GM12874 (cell line): ENCODE data around the gene MSI2.

ENCODE experiments used
- TF ChIP-seq, protein P1 (sequence below): IDR thresholded peaks from 2 replicates; pipeline ENCODE4 v1.5.1; 2011; ENCODE audit warnings: low read depth, mild to moderate bottlenecking, control low read depth, low read length, moderate library complexity; ENCODE audit not compliant: insufficient read depth

The MSI2 gene

DNA sequence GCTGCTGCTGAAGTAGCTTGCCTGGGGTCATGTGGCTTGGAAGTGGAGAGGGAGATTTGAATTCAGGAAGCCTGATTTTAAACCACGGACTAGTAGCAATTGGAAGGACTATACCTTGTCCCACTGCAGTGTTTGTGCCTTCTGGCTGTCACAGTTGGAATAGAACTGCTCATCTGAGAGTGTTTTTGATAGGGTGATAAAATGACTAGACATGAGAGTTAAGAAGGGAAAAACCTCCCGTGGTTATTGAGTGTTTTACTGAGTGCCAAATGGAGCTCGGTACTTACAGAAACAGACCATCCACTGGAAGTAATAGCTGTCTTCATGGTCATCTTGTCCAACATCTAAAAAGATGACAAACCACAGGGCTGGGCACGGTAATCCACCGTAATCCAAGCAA, 70.4 kb downstream of the MSI2 start:
- TF ChIP-seq, protein P1, sequence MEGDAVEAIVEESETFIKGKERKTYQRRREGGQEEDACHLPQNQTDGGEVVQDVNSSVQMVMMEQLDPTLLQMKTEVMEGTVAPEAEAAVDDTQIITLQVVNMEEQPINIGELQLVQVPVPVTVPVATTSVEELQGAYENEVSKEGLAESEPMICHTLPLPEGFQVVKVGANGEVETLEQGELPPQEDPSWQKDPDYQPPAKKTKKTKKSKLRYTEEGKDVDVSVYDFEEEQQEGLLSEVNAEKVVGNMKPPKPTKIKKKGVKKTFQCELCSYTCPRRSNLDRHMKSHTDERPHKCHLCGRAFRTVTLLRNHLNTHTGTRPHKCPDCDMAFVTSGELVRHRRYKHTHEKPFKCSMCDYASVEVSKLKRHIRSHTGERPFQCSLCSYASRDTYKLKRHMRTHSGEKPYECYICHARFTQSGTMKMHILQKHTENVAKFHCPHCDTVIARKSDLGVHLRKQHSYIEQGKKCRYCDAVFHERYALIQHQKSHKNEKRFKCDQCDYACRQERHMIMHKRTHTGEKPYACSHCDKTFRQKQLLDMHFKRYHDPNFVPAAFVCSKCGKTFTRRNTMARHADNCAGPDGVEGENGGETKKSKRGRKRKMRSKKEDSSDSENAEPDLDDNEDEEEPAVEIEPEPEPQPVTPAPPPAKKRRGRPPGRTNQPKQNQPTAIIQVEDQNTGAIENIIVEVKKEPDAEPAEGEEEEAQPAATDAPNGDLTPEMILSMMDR: no peak

DNA sequence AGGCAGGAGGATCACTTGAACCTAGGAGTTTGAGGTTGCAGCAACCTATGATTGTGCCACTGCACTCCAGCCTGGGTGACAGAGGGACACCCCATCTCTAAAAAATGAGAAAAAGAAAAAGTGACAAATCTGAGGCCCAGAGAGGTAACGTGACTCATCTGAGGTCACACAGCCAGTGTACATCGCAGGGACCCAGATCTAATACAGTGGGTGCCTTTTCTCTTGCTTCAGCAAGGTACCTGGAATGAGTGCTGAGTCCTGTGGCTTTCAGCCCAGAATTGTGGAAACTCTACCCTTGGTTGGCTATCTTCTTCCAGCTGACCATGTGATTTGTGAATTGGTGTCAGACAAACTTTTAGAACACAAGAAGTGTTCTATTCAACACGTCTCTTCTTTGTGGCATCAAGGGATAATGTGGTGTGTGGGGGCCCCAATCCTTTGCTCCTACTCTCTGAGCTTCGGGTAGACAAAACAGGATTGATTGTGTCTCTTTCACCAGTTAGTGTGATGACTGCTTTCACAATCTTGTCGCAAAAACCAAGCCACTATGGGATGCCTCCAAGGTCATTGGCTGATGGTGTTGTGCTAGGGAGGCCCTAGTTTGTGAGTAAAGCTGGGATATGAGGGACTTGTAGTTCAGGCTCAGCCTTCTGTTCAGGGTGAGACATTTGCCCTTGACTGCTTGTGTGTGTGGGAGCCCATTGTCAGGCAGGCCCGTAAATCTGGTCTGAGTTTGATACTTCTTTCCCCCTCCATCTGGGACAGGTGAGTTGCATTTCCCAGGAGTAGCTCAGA, 71.0 kb downstream of the MSI2 start:
- TF ChIP-seq, protein P1: no peak

DNA sequence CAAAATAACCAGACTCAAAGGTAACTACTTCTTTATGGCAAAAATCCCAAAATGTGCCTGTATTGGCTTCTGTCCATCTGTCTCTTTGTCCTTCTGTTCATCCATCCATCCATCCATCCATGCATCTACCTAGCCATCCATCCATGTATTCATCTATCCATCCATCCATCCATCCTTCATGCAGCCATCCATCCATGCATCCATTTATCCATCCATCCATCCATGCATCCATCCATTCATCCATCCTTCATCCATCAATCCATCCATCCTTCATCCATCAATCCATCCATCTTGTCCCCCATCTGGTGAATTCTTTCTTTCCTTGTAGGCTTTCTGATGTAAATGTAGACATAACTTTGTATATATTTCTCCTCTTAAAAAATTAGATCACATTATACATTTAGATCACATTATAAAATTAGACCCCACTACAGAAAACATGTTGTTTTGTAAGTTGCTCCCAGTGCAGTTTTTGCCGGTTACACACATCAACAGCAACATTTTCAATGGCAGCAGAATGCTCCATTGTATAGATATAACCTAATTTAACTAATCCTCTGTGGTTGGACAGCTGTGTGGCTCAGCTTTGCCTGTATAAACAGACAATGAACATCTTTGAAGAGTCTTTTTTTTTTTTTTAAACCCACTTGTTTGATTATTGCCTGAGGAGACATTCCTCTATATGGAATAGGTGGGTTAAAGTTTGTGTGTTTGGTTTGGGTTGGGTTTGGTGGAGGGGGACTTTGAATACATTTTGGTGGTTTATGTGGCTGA, 72.0 kb downstream of the MSI2 start:
- TF ChIP-seq, protein P1: no peak

DNA sequence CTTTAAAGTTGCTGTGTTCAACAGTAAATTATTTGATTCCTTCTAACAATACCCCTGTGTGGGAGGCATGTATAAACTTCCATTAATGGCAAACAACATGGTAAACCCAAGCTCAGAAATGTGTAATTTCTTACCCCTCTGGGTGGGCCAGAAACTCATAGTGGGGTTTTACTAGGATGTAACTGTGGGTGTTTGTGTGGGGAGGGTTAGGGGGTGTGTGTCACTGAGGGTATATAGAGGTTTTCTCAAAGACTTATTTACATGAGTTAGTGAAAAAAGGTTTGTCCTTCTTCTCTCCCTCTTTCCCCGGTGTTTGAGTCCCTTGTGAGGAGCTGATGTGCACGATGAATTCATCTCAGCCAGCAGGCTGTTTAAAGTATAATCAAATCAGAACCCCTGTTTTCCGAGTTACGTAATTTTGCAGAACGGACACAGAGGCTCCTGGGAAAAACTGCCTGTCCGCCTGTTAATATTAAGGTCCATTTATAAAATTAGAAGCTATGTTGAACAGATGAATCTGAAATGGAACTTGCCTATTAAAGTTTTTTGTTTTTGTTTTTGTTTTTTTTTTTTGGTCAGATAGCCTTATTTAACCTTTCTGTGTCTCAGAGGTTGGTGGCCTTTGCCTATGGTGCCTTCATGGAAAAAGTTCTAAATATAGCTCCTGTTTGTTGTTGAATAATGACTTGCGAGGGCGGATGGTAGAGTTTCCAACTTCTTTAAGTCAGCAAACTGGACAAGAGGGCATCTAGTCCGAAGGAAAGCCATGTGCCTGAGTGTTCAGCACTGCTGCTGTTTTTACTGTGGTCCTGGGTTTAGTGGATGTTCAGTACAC, 73.3 kb downstream of the MSI2 start:
- TF ChIP-seq, protein P1: no peak

DNA sequence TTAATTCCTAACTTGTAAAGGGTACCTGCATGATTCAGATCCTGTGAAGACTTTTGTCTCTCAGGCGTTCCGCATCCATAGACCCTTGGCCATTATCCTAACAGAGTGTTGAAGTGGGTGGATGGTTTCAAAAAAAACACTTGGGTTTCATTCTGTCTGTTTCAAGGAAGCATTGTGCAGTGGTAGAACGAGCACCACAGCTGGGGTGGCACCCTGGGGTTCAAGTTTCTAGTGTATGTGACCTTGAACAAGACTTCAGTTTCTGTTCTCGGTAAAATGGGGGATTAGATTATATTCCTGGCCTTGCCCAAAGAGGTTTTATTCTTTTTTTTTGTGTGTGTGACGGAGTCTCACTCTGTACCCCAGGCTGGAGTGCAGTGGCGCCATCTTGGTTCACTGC, 74.3 kb downstream of the MSI2 start:
- TF ChIP-seq, protein P1: no peak

DNA sequence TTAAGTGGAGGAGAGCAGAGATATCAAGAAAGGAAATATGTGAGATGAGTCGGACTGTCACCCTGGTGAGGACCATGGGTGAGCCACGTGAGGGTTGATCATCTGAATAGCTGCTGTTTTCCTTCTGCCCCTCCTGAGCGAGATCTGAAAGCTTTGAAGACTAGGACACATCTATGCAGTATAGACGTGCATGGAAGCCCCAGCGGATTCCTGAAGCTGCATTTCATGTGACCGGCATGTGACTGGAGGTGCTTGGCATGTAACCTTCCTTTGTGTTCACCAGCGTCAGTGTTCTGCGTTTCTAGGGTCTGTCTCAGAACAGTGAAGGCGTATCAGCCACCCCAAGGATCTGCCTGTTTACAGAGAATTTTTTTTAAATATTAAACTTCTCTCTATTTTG, 75.1 kb downstream of the MSI2 start:
- TF ChIP-seq, protein P1: no peak

DNA sequence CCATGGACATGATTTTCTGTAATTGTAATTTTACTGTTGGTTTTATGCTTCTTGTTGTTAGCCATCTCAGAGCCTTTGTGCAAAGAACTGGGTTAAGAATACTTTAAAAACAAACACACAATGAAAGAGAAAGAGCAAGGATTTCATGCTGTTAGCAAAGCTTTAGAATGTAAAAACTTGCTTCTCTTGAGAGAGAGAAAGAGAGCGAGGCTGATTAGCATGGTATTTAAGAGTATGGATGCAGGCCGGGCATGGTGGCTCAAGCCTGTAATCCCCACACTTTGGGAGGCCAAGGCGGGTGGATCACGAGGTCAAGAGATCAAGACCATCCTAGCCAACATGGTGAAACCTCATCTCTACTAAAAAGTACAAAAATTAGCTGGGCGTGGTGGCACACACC, 76.2 kb downstream of the MSI2 start:
- TF ChIP-seq, protein P1: no peak
